ENCODE measurements around the gene OSER1. TPM values are rescaled to one million over a fixed set of nuclear protein-coding genes. Genes with fewer than 3 reads are reported as not detected.
A peak's percentile ranks its signal among the peaks of the same experiment; 100 is the strongest.

The OSER1 gene
- total RNA-seq, 1 experiment from 2014 or later: 24.3 TPM

- H3K27me3 Mint-ChIP-seq (ENCODE audit: low read depth): no peaks in the 10 kb centered on the region
- no peak for ATAC-seq
- ChIA-PET POLR2A (no interaction called here), CTCF (no interaction called here)
- H3K27ac Mint-ChIP-seq: no peak overlapping the region
- H3K4me3 Mint-ChIP-seq: no peak overlapping the region
- DNase-seq (ENCODE audit: low spot score): no peak
- no peaks in the 10 kb centered on the region for H3K36me3 Mint-ChIP-seq
- peaks cover 6% of the 10 kb centered on the region for H3K4me1 Mint-ChIP-seq
- no peaks in the 10 kb centered on the region for H3K9me3 Mint-ChIP-seq
- TF ChIP-seq RORB (CRISPR knock-in tag; IDR thresholded peaks at IDR 0.05): no peak
- TF ChIP-seq ERG (CRISPR knock-in tag; IDR thresholded peaks at IDR 0.05): no peak
- no peak for TF ChIP-seq FOXP1 (CRISPR knock-in tag; IDR thresholded peaks at IDR 0.05; ENCODE audit: borderline replicate concordance)
- no peak for TF ChIP-seq ATF6 (CRISPR knock-in tag; IDR thresholded peaks at IDR 0.05)
- TF ChIP-seq ATF3 (CRISPR knock-in tag; conservative IDR thresholded peaks at IDR 0.05): no peak
These were observed 46.4 kb upstream of the OSER1 start for GRCh38 chr20:44256961-44257360.

- Mint-ChIP-seq H3K27me3 (ENCODE audit: low read depth) (no peaks in the 10 kb centered on the region), H3K36me3 (no peaks in the 10 kb centered on the region), H3K9me3 (no peaks in the 10 kb centered on the region), H3K27ac (no peak overlapping the region), H3K4me3 (no peak overlapping the region), H3K4me1 (peaks cover 6% of the 10 kb centered on the region)
- CTCF ChIA-PET: interaction anchor here (1.0 to 4.3 kb wide), 3 partner anchors 33 to 137 kb away, joined by 3 to 22 read pairs (median 4); no protein-coding TSS in a partner anchor
- DNase-seq (ENCODE audit: low spot score): no peak
- ATAC-seq: no peak
- TF ChIP-seq ZSCAN18 (CRISPR knock-in tag; IDR thresholded peaks at IDR 0.05) (no peak), GTF2I (CRISPR knock-in tag; conservative IDR thresholded peaks at IDR 0.05) (0 out of 2 replicates have a peak, but pooled peaks have one; percentile 29)
- POLR2A ChIA-PET: interaction anchor here (0.8 kb wide), 1 partner anchor 32 kb away, joined by 3 read pairs; no protein-coding TSS in a partner anchor
These were observed 45.4 kb upstream of the OSER1 start for GRCh38 chr20:44255942-44256341.

GRCh38 chr20:44254073-44254472 lies 43.5 kb upstream of the OSER1 start:
- CTCF ChIA-PET: interaction anchor here (1.0 to 4.3 kb wide), 9 partner anchors 10 to 131 kb away, joined by 3 to 25 read pairs (median 7); partner anchors contain the start of gene FITM2
- POLR2A ChIA-PET: no interaction called here
- TF ChIP-seq FOXP1 (CRISPR knock-in tag; IDR thresholded peaks at IDR 0.05; ENCODE audit: borderline replicate concordance) (no peak), ZMAT4 (CRISPR knock-in tag; IDR thresholded peaks at IDR 0.05) (no peak), TEAD4 (CRISPR knock-in tag; IDR thresholded peaks at IDR 0.05) (no peak), ATF2 (CRISPR knock-in tag; IDR thresholded peaks at IDR 0.05; ENCODE audit: borderline replicate concordance, low read depth) (no peak), CREB1 (CRISPR knock-in tag; IDR thresholded peaks at IDR 0.05) (no peak), TCF7 (CRISPR knock-in tag; IDR thresholded peaks at IDR 0.05; ENCODE audit: low read depth) (no peak), TEAD1 (CRISPR knock-in tag; IDR thresholded peaks at IDR 0.05) (no peak), STAT6 (CRISPR knock-in tag; conservative IDR thresholded peaks at IDR 0.05; ENCODE audit: low read depth) (no peak), CTCF (IDR thresholded peaks at IDR 0.05) (no peak), ERG (CRISPR knock-in tag; IDR thresholded peaks at IDR 0.05) (no peak), ZNF317 (CRISPR knock-in tag; IDR thresholded peaks at IDR 0.05; ENCODE audit: borderline replicate concordance, low read depth) (no peak), ZNF263 (CRISPR knock-in tag; IDR thresholded peaks at IDR 0.05; ENCODE audit: low read depth) (no peak)

More at GRCh38 chr20:44254073-44254472, 43.5 kb upstream of the OSER1 start:
- no peaks in the 10 kb centered on the region for H3K36me3 Mint-ChIP-seq
- H3K4me1 Mint-ChIP-seq: peaks cover 6% of the 10 kb centered on the region
- DNase-seq (ENCODE audit: low spot score) (no peak), ATAC-seq (no peak)
- no peak overlapping the region for H3K27ac Mint-ChIP-seq
- H3K27me3 Mint-ChIP-seq (ENCODE audit: low read depth): no peaks in the 10 kb centered on the region
- H3K9me3 Mint-ChIP-seq: no peaks in the 10 kb centered on the region
- no peak overlapping the region for H3K4me3 Mint-ChIP-seq
